Suprapubic skin (tissue), 4 donors: ENCODE data around the gene XAB2. TPM values are rescaled to one million over a fixed set of nuclear protein-coding genes. Genes with fewer than 3 reads are reported as not detected.

Experiments
- DNase-seq, 2 donors: peaks; one replicate each; pipeline ENCODE4 v3.0.0-alpha.2; 2019; ENCODE audit warnings: low spot score in 2 of 2
- H3K27ac ChIP-seq: fragments of 200-600 bp; sonication (generic); one replicate; pipeline ENCODE4 v1.5.1; 2019
- H3K27me3 ChIP-seq: fragments of 200-600 bp; sonication (generic); one replicate; pipeline ENCODE4 v1.5.1; 2019
- H3K36me3 ChIP-seq: fragments of 200-600 bp; sonication (generic); one replicate; pipeline ENCODE4 v1.5.1; 2019
- H3K4me1 ChIP-seq: fragments of 200-600 bp; sonication (generic); one replicate; pipeline ENCODE4 v1.5.1; 2019
- H3K4me3 ChIP-seq: fragments of 200-600 bp; sonication (generic); one replicate; pipeline ENCODE4 v1.5.1; 2019; ENCODE audit warnings: mild to moderate bottlenecking
- H3K9me3 ChIP-seq: fragments of 200-600 bp; sonication (generic); one replicate; pipeline ENCODE4 v1.5.1; 2019
- CTCF ChIP-seq, 2 donors: fragments of 200-600 bp in 1 of 2; fragments of 450-650 bp in 1 of 2; sonication (generic) in 1 of 2; IDR thresholded peaks; one replicate each; pipeline ENCODE4 v1.5.1; 2016 to 2019; ENCODE audit warnings: antibody characterized with exemption in 2 of 2, mild to moderate bottlenecking in 1 of 2, moderate library complexity in 1 of 2
- EP300 ChIP-seq: sonication (generic); formaldehyde crosslinking; IDR thresholded peaks from one replicate; pipeline ENCODE4 v1.6.1; 2017; ENCODE audit warnings: antibody characterized with exemption
- POLR2A ChIP-seq, 2 donors: fragments of 450-650 bp; IDR thresholded peaks; one replicate each; pipeline ENCODE4 v1.6.1; 2017; ENCODE audit warnings: antibody characterized with exemption in 2 of 2, mild to moderate bottlenecking in 2 of 2, moderate library complexity in 2 of 2
- POLR2AphosphoS5 ChIP-seq, 3 donors: sonication (generic); formaldehyde crosslinking; IDR thresholded peaks; one replicate each; pipeline ENCODE4 v1.6.1; 2017; ENCODE audit warnings: antibody characterized with exemption in 3 of 3
- WGBS: methylation state at CpG from one replicate; pipeline ENCODE4 v1.1.5; 2018; 5-methylcytosine and 5-hydroxymethylcytosine counted together
- total RNA-seq, 4 donors: library from RNA; depleted of rRNA; stranded (reverse); fragments of >200 nt; gene quantifications; one replicate each; pipeline ENCODE4 v1.1.0, GENCODE V29; 2016

The XAB2 gene
- total RNA-seq, 4 donors from 2014 or later = 45.1 to 68.2 (median 55.5) TPM

- no peak for TF ChIP-seq EP300
- 87% methylated on average over 11 of the region's 11 CpGs for WGBS
- H3K36me3 ChIP-seq = peaks cover 8% of the 10 kb centered on the region
Observed at GRCh38 chr19:7640803-7641202, 11.5 kb upstream of the XAB2 start.

GRCh38 chr19:7639863-7640348 lies 10.6 kb upstream of the XAB2 start:
- H3K36me3 ChIP-seq = peaks cover 8% of the 10 kb centered on the region
- peaks cover 20% of the 10 kb centered on the region for H3K4me1 ChIP-seq
- WGBS = 95% methylated on average over 13 of the region's 13 CpGs
- TF ChIP-seq POLR2A (IDR thresholded peaks at IDR 0.05) = no peak
- TF ChIP-seq POLR2AphosphoS5 (IDR thresholded peaks at IDR 0.05) = no peak
- no peaks in the 10 kb centered on the region for H3K9me3 ChIP-seq
- H3K27me3 ChIP-seq = peaks cover 18% of the 10 kb centered on the region
- DNase-seq = no peak
- no peak overlapping the region for H3K27ac ChIP-seq
- H3K4me3 ChIP-seq = no peak overlapping the region

More at GRCh38 chr19:7640803-7641202, 11.5 kb upstream of the XAB2 start:
- no peaks in the 10 kb centered on the region for H3K9me3 ChIP-seq
- H3K27ac ChIP-seq = no peak overlapping the region
- H3K4me3 ChIP-seq = no peak overlapping the region
- peaks cover 20% of the 10 kb centered on the region for H3K4me1 ChIP-seq
- H3K27me3 ChIP-seq = peaks cover 18% of the 10 kb centered on the region
- no peak for DNase-seq

GRCh38 chr19:7638802-7639465 lies 9.6 kb upstream of the XAB2 start:
- no peak overlapping the region for H3K4me3 ChIP-seq
- WGBS = 92% methylated on average over 9 of the region's 12 CpGs
- peaks cover 20% of the 10 kb centered on the region for H3K4me1 ChIP-seq
- peaks cover 18% of the 10 kb centered on the region for H3K27me3 ChIP-seq
- H3K36me3 ChIP-seq = peaks cover 5% of the 10 kb centered on the region
- no peak for DNase-seq
- TF ChIP-seq EP300 (no peak), POLR2AphosphoS5 (IDR thresholded peaks at IDR 0.05) (no peak), CTCF (IDR thresholded peaks at IDR 0.05) (no peak), POLR2A (IDR thresholded peaks at IDR 0.05) (no peak)
- no peak overlapping the region for H3K27ac ChIP-seq
- H3K9me3 ChIP-seq = no peaks in the 10 kb centered on the region

GRCh38 chr19:7637374-7638256 lies 8.3 kb upstream of the XAB2 start:
- Histone ChIP-seq H3K9me3 (no peaks in the 10 kb centered on the region), H3K4me3 (peak overlapping the region; percentile 74), H3K4me1 (peaks cover 20% of the 10 kb centered on the region), H3K36me3 (peaks cover 9% of the 10 kb centered on the region), H3K27me3 (peaks cover 18% of the 10 kb centered on the region), H3K27ac (peak overlapping the region; percentile 88)
- 59% methylated on average over 14 of the region's 30 CpGs for WGBS
- no peak for DNase-seq
- TF ChIP-seq CTCF (IDR thresholded peaks at IDR 0.05) (no peak), POLR2A (IDR thresholded peaks at IDR 0.05) (no peak), POLR2AphosphoS5 (IDR thresholded peaks at IDR 0.05) (no peak), EP300 (no peak)

- peak within 1 kb of the TSS; percentile 74 for H3K4me3 ChIP-seq
- peak within 1 kb of the TSS; percentile 88 for H3K27ac ChIP-seq
- peak in 1 of 2 donors; percentile 14 for TF ChIP-seq CTCF (IDR thresholded peaks at IDR 0.05)
- TF ChIP-seq POLR2A (IDR thresholded peaks at IDR 0.05) = peak in 1 of 2 donors; percentile 56
- no peak for TF ChIP-seq POLR2AphosphoS5 (IDR thresholded peaks at IDR 0.05)
- H3K4me1 ChIP-seq = peaks cover 20% of the 10 kb centered on the region
- no peak for DNase-seq
- peaks cover 11% of the 10 kb centered on the region for H3K36me3 ChIP-seq
- H3K27me3 ChIP-seq = peaks cover 18% of the 10 kb centered on the region
- WGBS = 0% methylated on average over 3 of the region's 61 CpGs
- H3K9me3 ChIP-seq = no peaks in the 10 kb centered on the region
Observed at GRCh38 chr19:7636691-7637373, 7.5 kb upstream of the XAB2 start, which contains the start of gene STXBP2. TSS of gene STXBP2 (plus strand) at chr19:7637110. CDS start at chr19:7637150, 40 bp downstream.
